Measurements from ENCODE around the gene GPR135.

DNA sequence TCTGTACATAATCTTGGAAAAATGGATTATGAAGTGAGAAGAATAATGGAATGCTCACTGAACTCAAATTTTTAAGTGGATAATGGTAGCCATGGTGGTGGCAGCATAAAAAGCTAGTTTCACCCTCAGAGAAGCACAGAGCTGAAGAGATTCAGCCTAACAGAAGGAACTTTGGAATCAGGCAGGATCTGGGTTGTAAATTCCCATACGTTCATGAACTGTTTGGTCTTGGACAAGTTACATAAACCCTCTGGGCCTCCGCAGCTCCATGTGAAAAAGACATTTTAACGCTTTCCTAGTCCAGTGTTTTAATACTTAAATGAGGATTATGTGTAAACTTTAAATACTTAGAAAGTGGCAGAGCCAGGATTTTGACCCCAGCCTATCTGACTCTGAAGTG is 45.8 kb upstream of the GPR135 start:
- no peak for TF ChIP-seq EP300 (IDR thresholded peaks at IDR 0.05; ENCODE audit: low read depth)
- TF ChIP-seq, protein P1, sequence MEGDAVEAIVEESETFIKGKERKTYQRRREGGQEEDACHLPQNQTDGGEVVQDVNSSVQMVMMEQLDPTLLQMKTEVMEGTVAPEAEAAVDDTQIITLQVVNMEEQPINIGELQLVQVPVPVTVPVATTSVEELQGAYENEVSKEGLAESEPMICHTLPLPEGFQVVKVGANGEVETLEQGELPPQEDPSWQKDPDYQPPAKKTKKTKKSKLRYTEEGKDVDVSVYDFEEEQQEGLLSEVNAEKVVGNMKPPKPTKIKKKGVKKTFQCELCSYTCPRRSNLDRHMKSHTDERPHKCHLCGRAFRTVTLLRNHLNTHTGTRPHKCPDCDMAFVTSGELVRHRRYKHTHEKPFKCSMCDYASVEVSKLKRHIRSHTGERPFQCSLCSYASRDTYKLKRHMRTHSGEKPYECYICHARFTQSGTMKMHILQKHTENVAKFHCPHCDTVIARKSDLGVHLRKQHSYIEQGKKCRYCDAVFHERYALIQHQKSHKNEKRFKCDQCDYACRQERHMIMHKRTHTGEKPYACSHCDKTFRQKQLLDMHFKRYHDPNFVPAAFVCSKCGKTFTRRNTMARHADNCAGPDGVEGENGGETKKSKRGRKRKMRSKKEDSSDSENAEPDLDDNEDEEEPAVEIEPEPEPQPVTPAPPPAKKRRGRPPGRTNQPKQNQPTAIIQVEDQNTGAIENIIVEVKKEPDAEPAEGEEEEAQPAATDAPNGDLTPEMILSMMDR (IDR thresholded peaks at IDR 0.05): no peak
- TF ChIP-seq POLR2A (IDR thresholded peaks at IDR 0.05): no peak
- TF ChIP-seq POLR2AphosphoS5 (IDR thresholded peaks at IDR 0.05): no peak
